ENCODE data around the gene NELFCD.

DNA sequence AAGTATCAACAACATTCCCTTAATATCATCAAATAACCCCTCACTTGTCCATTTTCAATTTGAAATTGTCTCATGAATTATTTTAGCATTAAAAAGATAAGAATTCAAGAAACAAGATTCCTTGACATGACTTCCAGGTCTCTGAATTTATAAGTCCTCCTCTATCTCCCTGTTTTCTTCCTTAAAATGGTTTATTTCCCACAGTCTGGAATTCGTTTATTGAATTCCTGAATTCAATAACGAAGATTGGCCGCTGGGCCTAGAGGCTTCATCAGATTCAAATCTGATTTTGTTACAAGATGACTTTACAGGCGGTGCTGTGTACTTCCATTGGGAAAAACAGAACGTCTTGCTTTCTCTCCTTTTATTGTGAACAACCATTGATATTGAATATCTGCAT lies 48.9 kb upstream of the NELFCD start:
- TF ChIP-seq MEF2A (IDR thresholded peaks at IDR 0.05; ENCODE audit: borderline replicate concordance, low read depth) (no peak), POLR2AphosphoS5 (IDR thresholded peaks at IDR 0.05; ENCODE audit: low read depth, low read length) (no peak), GABPA (IDR thresholded peaks at IDR 0.05; ENCODE audit: low read depth) (no peak), TCF12 (IDR thresholded peaks at IDR 0.05) (no peak), EZH2phosphoT487 (IDR thresholded peaks at IDR 0.05; ENCODE audit: borderline replicate concordance, low read depth) (no peak)
- TF ChIP-seq, protein P1, sequence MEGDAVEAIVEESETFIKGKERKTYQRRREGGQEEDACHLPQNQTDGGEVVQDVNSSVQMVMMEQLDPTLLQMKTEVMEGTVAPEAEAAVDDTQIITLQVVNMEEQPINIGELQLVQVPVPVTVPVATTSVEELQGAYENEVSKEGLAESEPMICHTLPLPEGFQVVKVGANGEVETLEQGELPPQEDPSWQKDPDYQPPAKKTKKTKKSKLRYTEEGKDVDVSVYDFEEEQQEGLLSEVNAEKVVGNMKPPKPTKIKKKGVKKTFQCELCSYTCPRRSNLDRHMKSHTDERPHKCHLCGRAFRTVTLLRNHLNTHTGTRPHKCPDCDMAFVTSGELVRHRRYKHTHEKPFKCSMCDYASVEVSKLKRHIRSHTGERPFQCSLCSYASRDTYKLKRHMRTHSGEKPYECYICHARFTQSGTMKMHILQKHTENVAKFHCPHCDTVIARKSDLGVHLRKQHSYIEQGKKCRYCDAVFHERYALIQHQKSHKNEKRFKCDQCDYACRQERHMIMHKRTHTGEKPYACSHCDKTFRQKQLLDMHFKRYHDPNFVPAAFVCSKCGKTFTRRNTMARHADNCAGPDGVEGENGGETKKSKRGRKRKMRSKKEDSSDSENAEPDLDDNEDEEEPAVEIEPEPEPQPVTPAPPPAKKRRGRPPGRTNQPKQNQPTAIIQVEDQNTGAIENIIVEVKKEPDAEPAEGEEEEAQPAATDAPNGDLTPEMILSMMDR (IDR thresholded peaks at IDR 0.05): no peak
- TF ChIP-seq, protein P2, sequence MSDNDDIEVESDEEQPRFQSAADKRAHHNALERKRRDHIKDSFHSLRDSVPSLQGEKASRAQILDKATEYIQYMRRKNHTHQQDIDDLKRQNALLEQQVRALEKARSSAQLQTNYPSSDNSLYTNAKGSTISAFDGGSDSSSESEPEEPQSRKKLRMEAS (IDR thresholded peaks at IDR 0.05; ENCODE audit: low read depth): no peak

Measured in SK-N-SH (cell line).